GM08714 (cell line): Measurements from ENCODE around the gene TMEM109.

Experiments used
- H3K4me3 ChIP-seq: fragments of 200-500 bp; sonication (Bioruptor generic); 2 replicates; pipeline ENCODE4 v1.5.1; 2014; ENCODE audit warnings: mild to moderate bottlenecking, low read length, inconsistent platforms
- ZNF274 ChIP-seq: IDR thresholded peaks from 2 replicates; pipeline ENCODE4 v1.6.1; 2012; ENCODE audit warnings: mild to moderate bottlenecking, low read depth, low read length

Gene TMEM109, protein sequence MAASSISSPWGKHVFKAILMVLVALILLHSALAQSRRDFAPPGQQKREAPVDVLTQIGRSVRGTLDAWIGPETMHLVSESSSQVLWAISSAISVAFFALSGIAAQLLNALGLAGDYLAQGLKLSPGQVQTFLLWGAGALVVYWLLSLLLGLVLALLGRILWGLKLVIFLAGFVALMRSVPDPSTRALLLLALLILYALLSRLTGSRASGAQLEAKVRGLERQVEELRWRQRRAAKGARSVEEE

DNA sequence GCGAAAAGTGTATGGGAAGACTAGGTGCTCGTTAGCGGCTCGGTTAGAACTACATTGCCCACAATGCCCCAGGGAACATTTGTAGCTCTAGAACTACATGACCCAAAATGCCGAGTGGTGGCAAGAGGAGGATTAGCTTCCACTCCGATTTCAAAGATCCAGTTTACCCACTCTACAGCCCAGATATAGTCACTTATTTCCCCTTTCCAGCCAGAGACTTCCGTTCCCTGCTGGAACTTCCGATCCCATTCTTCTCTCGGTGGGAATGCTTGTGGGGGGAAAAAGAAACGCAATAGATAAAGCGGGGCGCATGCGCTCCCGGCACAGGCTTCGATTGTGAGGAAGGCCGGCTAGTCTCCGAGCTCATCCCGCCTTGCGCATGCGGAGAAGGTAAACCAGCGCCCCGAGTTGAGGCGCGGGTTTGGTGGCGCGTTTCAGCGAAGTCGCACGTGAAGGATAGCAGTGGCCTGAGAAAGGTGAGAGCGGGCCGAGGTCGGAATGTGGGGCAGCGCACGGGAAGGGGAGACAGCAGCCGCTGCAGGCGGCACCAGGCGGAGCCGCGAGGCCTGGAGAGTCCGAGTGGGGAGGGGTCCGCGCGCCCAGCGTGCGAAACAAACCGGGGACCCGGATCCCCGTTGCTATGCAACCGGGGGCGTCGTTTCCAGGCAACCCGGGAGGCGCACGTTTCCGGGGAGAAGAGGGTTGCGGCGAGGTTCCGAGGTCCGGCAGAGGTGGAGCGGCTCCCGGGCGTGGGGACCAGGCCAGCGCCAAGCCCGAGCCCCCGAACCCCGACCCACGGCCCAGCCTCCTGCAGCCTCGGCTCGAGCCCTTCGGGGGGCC is at the start of gene TMEM109:
Gene TMEM109, plus strand, starts transcription at position 366 of the 840 bp plus-strand sequence. CDS start 5,536 bp downstream, outside the sequence.
- TF ChIP-seq ZNF274: no peak
- H3K4me3 ChIP-seq: peak within 1 kb of the TSS; percentile 66

DNA sequence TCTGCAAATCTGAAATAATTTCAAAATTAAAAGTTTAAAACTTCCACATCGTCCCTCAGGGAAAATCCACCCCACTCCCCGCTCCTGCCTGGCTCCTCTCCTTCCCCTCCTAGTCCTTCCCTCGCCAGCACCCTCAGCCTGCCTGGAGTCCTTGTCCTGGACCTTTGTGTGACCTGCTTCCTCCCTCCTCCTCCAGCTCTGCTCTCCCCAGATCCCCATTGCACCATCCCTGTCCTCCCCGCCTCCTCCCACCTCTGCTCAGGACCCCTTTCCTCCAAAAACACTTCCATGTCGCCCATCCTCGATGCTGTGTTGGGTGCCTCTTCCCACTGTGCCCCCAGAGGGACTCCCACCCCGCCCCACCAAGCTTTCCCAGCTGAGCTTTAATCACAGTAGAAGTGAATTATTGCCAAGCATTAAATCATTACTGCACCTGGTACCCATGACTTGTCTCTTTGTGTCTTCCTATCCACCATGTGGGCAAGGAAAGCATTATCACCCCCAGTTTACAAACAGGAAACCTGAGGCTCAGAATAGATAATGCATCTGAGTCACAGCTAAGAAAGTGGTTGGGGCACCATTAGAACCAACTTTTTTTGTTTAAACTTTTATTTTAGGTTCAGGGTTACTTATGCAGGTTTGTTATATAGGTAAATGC is 49.0 kb upstream of the TMEM109 start:
- H3K4me3 ChIP-seq: no peak overlapping the region
- no peak for TF ChIP-seq ZNF274

DNA sequence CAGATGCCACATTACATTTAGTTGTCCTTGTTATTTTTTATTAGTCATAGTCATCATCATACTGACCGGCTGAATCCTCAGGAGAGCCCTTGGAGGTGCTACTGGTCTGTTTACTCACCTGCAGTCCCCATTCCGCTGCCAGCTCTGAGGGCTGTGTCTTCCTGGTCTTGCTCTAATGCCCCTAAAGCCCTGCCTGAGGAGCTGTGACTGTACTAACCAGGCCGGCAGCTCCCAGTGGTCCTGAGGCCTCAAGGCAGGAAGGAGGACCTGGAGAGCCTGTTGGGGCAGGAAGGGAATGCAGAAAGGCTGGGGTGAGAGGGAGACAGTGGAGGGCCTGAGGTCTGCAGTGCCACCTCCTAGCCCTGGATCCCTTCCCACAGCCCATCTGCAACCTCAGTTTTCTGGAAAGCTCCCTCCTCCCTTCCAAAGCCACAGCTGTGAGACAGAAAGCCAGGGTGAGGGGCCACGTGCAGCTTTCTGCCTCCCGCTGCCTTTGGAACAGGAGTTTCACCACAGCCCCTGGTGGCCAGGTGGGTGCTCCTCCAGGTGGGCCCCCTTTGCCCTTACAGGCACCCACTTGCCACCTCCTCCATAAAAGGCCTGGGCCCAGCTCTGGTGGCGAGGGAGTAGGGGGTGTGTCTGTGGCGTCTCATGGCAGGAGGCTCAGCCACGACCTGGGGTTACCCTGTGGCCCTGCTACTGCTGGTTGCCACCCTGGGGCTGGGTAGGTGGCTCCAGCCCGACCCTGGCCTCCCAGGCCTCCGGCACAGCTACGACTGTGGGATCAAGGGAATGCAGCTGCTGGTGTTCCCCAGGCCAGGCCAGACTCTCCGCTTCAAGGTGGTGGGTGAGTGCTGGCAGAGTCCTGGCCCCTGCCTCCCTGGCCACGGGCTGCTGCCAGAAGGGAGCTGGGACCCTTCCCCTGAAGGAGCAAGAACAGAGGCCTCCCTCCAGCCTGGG is 46.8 kb upstream of the TMEM109 start, which contains the start of gene ZP1:
Gene ZP1, plus strand, starts transcription at position 632 of the 960 bp plus-strand sequence. Its CDS starts 20 bp downstream, at position 652.
- no peak for TF ChIP-seq ZNF274

DNA sequence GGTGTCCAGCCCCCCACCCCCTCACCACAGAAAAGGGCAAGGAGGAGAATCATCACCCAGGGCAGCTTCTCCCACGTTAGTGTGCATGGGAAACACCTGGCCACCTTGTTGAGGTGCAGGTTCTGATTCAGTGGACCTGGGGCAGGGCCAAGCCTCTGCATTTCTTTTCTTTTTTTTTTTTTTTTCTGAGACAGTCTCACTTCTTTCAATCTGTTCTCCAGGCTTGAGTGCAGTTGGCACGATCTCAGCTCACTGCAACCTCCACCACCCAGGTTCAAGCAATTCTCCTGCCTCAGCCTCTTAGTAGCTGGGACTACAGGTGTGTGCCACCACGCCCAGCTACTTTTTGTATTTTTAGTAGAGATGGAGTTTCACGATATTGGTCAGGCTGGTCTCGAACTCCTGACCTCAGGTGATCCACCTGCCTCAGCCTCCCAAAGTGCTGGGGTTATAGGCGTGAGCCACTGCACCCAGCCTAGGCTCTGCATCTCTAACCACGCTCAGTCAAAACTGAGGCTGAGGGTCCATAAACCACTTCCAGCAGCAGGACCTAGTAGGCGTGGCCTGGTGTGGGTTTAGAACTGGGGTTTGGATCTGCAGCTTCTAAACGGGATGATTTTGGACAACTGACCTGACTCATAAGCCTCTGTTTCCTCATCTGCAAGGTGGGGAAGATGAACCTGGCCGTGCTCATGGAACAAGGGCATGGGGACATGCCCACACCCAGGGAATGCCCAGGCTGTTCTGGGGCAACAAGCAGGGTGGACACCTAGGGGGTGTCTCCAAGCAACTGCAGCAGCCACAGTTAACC is 45.9 kb upstream of the TMEM109 start:
- no peak overlapping the region for H3K4me3 ChIP-seq
- TF ChIP-seq ZNF274: no peak

More for the DNA sequence above, 46.8 kb upstream of the TMEM109 start, which contains the start of gene ZP1:
- H3K4me3 ChIP-seq: no peak within 1 kb of the TSS

DNA sequence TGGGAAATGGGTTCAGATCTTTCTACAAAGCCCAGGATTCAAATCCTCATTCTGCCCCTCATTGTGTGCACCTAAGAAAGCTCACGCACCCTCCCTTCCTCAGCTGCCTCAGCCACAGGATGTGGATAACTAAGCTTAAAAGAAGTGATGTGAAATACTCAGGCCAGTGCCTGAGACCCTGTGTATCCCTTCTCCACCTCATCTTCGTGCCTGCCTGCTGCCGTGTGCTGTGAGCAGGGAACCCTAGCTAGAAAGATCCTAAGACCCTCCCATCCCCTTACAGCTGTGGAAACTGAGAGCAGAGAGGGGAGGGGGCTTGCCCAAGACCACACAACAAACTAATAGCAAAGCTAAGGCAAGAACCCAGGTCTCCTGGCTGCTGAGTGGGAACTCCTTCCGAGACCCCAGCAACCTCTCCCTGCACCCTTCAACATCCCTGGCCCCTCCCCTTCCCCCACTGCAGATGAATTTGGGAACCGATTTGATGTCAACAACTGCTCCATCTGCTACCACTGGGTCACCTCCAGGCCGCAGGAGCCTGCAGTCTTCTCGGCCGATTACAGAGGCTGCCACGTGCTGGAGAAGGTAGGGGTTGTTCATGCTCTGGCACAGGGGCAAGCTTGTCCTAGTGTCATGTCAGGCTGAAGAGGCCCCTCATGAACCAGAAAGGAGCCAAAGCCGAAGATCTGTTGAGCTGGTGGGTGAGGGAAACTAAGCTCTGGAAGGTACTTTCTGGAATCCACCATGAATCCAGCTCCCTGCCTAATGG is 45.1 kb upstream of the TMEM109 start:
- TF ChIP-seq ZNF274: no peak

DNA sequence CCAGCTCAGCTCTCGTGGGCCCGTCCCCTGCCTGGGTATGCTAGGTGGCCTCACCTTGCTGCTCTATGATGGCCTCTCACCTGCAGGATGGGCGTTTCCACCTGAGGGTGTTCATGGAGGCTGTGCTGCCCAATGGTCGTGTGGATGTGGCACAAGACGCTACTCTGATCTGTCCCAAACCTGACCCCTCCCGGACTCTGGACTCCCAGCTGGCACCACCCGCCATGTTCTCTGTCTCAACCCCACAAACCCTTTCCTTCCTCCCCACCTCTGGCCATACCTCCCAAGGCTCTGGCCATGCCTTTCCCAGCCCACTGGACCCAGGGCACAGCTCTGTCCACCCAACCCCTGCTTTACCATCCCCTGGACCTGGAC is 44.5 kb upstream of the TMEM109 start:
- no peak overlapping the region for H3K4me3 ChIP-seq
- no peak for TF ChIP-seq ZNF274

More for the DNA sequence above, 45.1 kb upstream of the TMEM109 start:
- H3K4me3 ChIP-seq: no peak overlapping the region

DNA sequence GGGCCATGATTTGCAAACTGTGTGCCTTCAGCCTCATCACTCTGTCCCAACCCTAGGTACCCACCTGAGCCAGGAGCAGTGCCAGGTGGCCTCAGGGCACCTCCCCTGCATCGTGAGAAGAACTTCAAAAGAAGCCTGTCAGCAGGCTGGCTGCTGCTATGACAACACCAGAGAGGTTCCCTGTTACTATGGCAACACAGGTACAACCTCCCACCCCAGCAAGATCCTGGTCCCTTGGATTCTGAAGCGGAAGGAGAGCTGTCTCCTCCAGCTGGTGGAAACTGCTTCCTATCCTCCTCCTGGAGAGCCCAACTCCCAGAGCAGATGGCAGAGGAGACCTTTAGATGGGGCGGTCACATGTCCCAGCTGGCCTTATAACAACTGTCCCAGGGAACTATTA is 43.7 kb upstream of the TMEM109 start:
- no peak overlapping the region for H3K4me3 ChIP-seq
- TF ChIP-seq ZNF274: no peak

DNA sequence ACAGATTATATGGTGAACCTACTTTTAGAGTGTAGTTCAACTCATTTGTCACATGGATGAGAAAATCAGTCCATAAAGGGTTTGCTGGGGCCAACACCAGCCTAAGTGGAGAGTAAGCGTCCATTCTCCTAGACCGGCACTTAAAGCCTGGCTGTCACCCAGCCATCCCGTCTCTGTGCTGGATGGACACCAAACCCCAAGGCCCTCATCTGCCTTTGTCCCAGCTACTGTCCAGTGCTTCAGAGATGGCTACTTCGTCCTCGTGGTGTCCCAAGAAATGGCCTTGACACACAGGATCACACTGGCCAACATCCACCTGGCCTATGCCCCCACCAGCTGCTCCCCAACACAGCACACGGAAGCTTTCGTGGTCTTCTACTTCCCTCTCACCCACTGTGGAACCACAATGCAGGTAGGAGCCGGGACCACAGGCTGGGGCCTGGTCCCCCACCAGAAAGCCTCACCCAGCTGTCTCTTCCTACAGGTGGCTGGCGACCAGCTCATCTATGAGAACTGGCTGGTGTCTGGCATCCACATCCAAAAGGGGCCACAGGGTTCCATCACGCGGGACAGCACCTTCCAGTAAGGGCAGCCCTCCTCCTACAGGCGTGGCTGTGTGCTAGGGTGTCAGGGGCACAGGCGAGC is 43.1 kb upstream of the TMEM109 start:
- TF ChIP-seq ZNF274: no peak
- no peak overlapping the region for H3K4me3 ChIP-seq

DNA sequence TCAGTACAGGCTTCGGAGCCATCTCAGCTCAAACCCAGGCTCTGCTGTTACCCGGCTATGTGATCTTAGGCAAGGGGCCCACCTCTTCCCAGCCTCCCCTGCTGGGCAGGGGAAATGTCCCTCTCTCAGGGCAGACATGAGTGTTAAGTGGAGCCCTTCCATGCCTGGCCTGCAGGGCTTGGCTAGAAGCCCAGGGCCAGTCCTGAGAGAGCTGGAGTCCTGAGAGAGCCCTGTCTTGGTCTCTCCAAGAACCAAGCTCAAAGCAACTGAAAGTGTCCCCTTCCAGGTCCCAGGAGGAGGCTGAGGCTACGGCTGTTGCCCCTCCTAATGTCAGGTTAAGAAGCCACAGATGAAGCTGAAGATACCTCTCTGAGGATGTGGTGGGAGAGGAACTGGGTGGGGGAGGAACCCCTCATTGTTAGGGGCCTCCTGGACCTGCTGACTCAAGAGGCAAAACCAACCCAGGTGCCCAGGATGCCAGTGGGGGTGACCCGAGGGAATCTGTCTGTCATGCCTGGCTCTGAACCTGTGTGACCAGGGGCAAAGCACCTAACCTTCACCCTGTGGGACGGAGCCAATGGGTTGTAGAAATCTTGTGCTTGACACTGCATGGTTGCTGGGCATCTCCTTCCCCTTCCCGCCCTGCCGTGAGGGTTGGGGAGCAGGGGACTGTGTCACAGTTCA is 42.4 kb upstream of the TMEM109 start:
- no peak for TF ChIP-seq ZNF274
- no peak overlapping the region for H3K4me3 ChIP-seq

DNA sequence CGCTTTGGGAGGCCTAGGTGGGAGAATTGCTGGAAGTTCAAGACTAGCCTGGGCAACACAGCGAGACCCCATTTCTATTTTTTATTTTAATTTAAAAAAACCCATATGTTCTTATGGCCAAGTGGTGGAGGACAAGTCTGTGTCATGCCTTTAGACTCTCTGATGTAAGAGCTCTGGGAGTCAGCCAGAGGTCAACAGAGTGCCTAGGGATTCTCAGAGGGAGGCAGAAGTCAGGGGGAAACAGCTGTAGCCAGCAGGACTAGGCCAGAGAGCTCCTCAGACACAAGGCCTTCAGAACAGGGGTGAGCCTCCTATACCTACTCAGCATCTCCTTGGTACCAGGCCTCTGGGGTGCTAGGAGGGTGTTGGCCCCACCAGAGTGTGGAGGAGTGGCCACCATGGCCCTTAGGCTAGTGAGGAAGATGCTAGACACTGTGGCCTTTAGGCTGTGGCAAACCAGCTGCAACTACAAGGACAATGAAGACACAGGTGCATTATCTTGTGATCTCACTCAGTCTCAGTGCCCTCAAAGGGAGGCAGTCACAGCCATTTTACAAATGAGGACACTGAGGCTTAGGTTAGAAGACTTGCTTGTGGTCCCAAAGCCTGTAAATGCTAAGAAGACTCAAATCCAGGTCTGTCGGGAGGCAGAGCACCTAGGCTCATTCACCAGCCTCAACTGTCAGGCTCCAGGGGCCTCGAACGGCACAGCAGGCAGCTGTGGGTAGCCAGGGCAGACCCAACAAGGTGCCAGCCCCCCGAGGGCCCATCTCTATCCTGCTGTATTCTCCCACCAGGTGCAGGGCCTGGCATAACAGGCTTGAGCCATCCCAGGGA is 41.6 kb upstream of the TMEM109 start:
- TF ChIP-seq ZNF274: no peak
- H3K4me3 ChIP-seq: no peak overlapping the region
